ENCODE measurements around the gene DNASE1L3. TPM values are rescaled to one million over a fixed set of nuclear protein-coding genes. Genes with fewer than 3 reads are reported as not detected.
A peak's percentile ranks its signal among the peaks of the same experiment; 100 is the strongest.

Gene DNASE1L3
- total and polyA plus RNA-seq, 10 donors = 52.1 to 245 (median 130) TPM

- peaks cover 8 to 79% (median 54%) of the 10 kb centered on the region in 6 donors for H3K4me1 ChIP-seq
- TF ChIP-seq, protein P1, sequence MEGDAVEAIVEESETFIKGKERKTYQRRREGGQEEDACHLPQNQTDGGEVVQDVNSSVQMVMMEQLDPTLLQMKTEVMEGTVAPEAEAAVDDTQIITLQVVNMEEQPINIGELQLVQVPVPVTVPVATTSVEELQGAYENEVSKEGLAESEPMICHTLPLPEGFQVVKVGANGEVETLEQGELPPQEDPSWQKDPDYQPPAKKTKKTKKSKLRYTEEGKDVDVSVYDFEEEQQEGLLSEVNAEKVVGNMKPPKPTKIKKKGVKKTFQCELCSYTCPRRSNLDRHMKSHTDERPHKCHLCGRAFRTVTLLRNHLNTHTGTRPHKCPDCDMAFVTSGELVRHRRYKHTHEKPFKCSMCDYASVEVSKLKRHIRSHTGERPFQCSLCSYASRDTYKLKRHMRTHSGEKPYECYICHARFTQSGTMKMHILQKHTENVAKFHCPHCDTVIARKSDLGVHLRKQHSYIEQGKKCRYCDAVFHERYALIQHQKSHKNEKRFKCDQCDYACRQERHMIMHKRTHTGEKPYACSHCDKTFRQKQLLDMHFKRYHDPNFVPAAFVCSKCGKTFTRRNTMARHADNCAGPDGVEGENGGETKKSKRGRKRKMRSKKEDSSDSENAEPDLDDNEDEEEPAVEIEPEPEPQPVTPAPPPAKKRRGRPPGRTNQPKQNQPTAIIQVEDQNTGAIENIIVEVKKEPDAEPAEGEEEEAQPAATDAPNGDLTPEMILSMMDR (IDR thresholded peaks at IDR 0.05 in 8 of 11, conservative IDR thresholded peaks at IDR 0.05 in 3 of 11) = no peak
- TF ChIP-seq POLR2AphosphoS5 (IDR thresholded peaks at IDR 0.05) (no peak), POLR2A (IDR thresholded peaks at IDR 0.05) (no peak)
- intact Hi-C loops (cut with DNase I; ENCODE audit: low total_unique reads) = loop anchor here (10.0 kb wide), 1 partner anchor 52 kb away; no protein-coding TSS in a partner anchor
- 54 to 67% (median 58%) methylated on average over 1 of the region's 1 CpG for WGBS, 5 donors
- H3K36me3 ChIP-seq = no peaks in the 10 kb centered on the region
- no peak overlapping the region for H3K4me3 ChIP-seq
- DNase-seq = no peak
- no peaks in the 10 kb centered on the region for H3K27me3 ChIP-seq (replicated peaks in 1 of 7)
- H3K27ac ChIP-seq = peak overlapping the region in 3 of 8 donors; percentile 23 to 58 (median 54)
- no peaks in the 10 kb centered on the region for H3K9me3 ChIP-seq
These were observed 31.6 kb upstream of the DNASE1L3 start for GRCh38 chr3:58242340-58242739.

- Histone ChIP-seq H3K27ac (peak overlapping the region in 4 of 8 donors; percentile 5 to 58 (median 38)), H3K27me3 (replicated peaks in 1 of 7) (no peaks in the 10 kb centered on the region), H3K4me1 (peaks cover 8 to 79% (median 57%) of the 10 kb centered on the region in 6 donors), H3K4me3 (no peak overlapping the region), H3K36me3 (no peaks in the 10 kb centered on the region), H3K9me3 (no peaks in the 10 kb centered on the region)
- WGBS, 5 donors = 88 to 95% (median 89%) methylated on average over 4 of the region's 4 CpGs
- no peak for DNase-seq
- intact Hi-C loops (cut with DNase I; ENCODE audit: low total_unique reads) = loop anchor here (10.0 kb wide), 1 partner anchor 53 kb away; no protein-coding TSS in a partner anchor
- TF ChIP-seq POLR2AphosphoS5 (IDR thresholded peaks at IDR 0.05) (no peak), POLR2A (IDR thresholded peaks at IDR 0.05) (no peak)
- TF ChIP-seq, protein P1 (IDR thresholded peaks at IDR 0.05 in 8 of 11, conservative IDR thresholded peaks at IDR 0.05 in 3 of 11) = no peak
These were observed 30.7 kb upstream of the DNASE1L3 start for GRCh38 chr3:58241306-58242044.

DNA sequence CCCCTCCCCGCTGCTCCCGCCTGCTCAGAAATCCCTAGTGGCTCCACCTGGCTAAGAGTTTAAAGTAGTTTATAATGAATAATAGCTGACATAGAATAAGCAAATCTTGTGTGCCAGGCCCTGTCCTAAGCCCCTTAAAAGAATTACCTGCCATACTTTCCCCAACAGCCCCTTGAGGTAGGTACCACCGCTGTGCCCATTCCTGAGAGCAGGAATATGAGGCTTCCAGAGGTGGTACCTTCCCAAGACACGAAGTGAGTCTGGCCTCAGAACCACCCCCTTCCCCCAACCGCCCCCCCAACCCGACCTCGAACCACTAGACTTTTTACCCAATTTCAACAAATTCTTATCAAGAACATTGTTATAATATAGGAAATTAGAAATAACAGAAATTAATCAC is 28.1 kb upstream of the DNASE1L3 start:
- Histone ChIP-seq H3K4me1 (peaks cover 14 to 78% (median 58%) of the 10 kb centered on the region in 6 donors), H3K27ac (peak overlapping the region in 5 of 8 donors; percentile 87 to 94 (median 88)), H3K4me3 (peak overlapping the region; percentile 82 to 99 (median 93)), H3K9me3 (no peaks in the 10 kb centered on the region), H3K27me3 (replicated peaks in 1 of 7) (no peaks in the 10 kb centered on the region), H3K36me3 (no peaks in the 10 kb centered on the region)
- TF ChIP-seq POLR2AphosphoS5 (IDR thresholded peaks at IDR 0.05) = no peak
- TF ChIP-seq POLR2A (IDR thresholded peaks at IDR 0.05) = no peak
- TF ChIP-seq, protein P1 (IDR thresholded peaks at IDR 0.05 in 8 of 11, conservative IDR thresholded peaks at IDR 0.05 in 3 of 11) = no peak
- intact Hi-C loops (cut with DNase I; ENCODE audit: low total_unique reads) = no loop called here
- no peak for DNase-seq
- WGBS, 5 donors = 59 to 74% (median 65%) methylated on average over 7 of the region's 7 CpGs

DNA sequence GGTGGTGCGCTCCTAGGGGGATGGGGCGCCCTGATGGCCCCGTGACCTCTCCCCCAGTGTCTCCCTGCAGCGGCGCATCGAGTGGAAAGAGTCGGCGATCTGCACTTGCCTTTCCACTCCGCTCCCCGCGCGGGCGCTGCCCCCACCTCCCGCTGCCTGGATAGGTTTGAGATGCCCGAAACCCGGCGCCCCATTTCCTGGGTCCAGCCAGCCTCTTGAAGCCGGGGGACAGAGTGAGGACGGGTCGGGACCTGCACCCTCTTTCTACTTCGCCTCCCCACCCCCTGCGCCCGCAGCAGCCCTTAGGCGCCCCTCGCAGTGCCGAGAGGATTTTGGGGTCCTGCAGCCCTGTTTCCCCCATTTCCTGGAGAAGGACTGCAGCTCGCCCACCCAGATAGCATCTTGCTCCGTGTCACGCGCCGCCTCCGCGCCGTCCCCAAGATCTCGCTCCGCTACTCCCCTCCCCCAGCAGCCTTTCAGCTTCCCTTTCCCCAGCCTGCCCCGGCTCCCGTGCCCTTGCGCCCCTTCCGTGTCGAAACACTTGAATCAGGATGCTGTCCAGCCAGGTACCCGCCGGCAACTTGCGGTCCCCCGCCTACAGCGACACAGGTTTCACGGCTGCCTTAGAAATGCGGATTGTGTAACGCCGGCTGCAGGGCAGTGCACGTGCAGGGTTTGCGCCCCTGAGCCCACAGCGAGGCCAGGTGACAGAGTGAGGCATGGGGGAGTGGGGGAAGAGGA is 27.3 kb upstream of the DNASE1L3 start:
- no peaks in the 10 kb centered on the region for H3K9me3 ChIP-seq
- DNase-seq = peak; percentile 90

More for the DNA sequence above, 27.3 kb upstream of the DNASE1L3 start:
- no peaks in the 10 kb centered on the region for H3K36me3 ChIP-seq
- TF ChIP-seq POLR2AphosphoS5 (IDR thresholded peaks at IDR 0.05) = peak in 2 of 3 donors; percentile 54 to 62
- TF ChIP-seq, protein P1 (IDR thresholded peaks at IDR 0.05 in 8 of 11, conservative IDR thresholded peaks at IDR 0.05 in 3 of 11) = no peak
- peak overlapping the region; percentile 72 to 94 (median 88) for H3K27ac ChIP-seq
- peak overlapping the region; percentile 82 to 99 (median 93) for H3K4me3 ChIP-seq
- intact Hi-C loops (cut with DNase I; ENCODE audit: low total_unique reads) = no loop called here
- WGBS, 5 donors = 0 to 2% (median 1%) methylated on average over 41 to 53 of the region's 53 CpGs
- peaks cover 14 to 85% (median 63%) of the 10 kb centered on the region in 6 donors for H3K4me1 ChIP-seq
- no peaks in the 10 kb centered on the region for H3K27me3 ChIP-seq (replicated peaks in 1 of 7)

Measured in spleen (tissue), 11 donors.